Keratinocyte (primary cell): ENCODE data around the gene PRSS8. TPM values are rescaled to one million over a fixed set of nuclear protein-coding genes. Genes with fewer than 3 reads are reported as not detected.

ENCODE experiments used
- DNase-seq: peaks from one replicate; pipeline ENCODE4 v3.0.0-alpha.2; 2011; ENCODE audit warnings: low read depth, missing footprints, low spot score
- FAIRE-seq: peaks from 2 replicates; lab custom pipeline; 2011; peaks lifted over from hg19 to GRCh38; lab: Jason Lieb, UNC
- H2AFZ ChIP-seq: 2 replicates; pipeline ENCODE4 v1.6.0; 2012; ENCODE audit warnings: low read length, control low read depth, inconsistent platforms; ENCODE audit not compliant: control insufficient read depth
- H3K27ac ChIP-seq: 2 replicates; pipeline ENCODE4 v1.5.1; 2011; ENCODE audit warnings: low read length; ENCODE audit not compliant: control insufficient read depth, insufficient read depth
- H3K27me3 ChIP-seq: 3 replicates; pipeline ENCODE4 v1.6.0; 2011; ENCODE audit warnings: low read length; ENCODE audit not compliant: control insufficient read depth, insufficient read depth; ENCODE audit errors: extremely low read depth
- H3K36me3 ChIP-seq, 2 experiments: 2 replicates in 1 of 2; 3 replicates in 1 of 2; pipeline ENCODE4 v1.5.1; 2011; ENCODE audit warnings: low read length in 2 of 2, mild to moderate bottlenecking in 1 of 2; ENCODE audit not compliant: control insufficient read depth in 2 of 2, insufficient read depth in 2 of 2; ENCODE audit errors: extremely low read depth in 1 of 2
- H3K4me1 ChIP-seq: 3 replicates; pipeline ENCODE4 v1.5.1; 2011; ENCODE audit warnings: low read length; ENCODE audit not compliant: control insufficient read depth, insufficient read depth; ENCODE audit errors: extremely low read depth
- H3K4me2 ChIP-seq: 3 replicates; pipeline ENCODE4 v1.6.0; 2011; ENCODE audit warnings: low read depth, low read length; ENCODE audit not compliant: control insufficient read depth, insufficient read depth; ENCODE audit errors: extremely low read depth
- H3K4me3 ChIP-seq, 3 experiments: fragments of 200-600 bp in 1 of 3; sonication (generic) in 1 of 3; 2 replicates in 2 of 3; 3 replicates in 1 of 3; pipeline ENCODE4 v1.5.1; 2011 to 2016; ENCODE audit warnings: low read length in 3 of 3, mild to moderate bottlenecking in 3 of 3, control low read depth in 2 of 3, inconsistent platforms in 1 of 3, low read depth in 1 of 3, mixed read lengths in 1 of 3, mixed run types in 1 of 3, moderate library complexity in 1 of 3; ENCODE audit not compliant: control insufficient read depth in 2 of 3, insufficient read depth in 2 of 3; ENCODE audit errors: extremely low read depth in 1 of 3
- H3K79me2 ChIP-seq: 2 replicates; pipeline ENCODE4 v1.6.0; 2012; ENCODE audit warnings: low read length; ENCODE audit not compliant: control insufficient read depth, insufficient read depth
- H3K9ac ChIP-seq: 3 replicates; pipeline ENCODE4 v1.6.0; 2011; ENCODE audit warnings: low read length; ENCODE audit not compliant: control insufficient read depth, insufficient read depth; ENCODE audit errors: extremely low read depth
- H3K9me1 ChIP-seq: 3 replicates; pipeline ENCODE4 v1.6.0; 2011; ENCODE audit warnings: low read length; ENCODE audit not compliant: control insufficient read depth, insufficient read depth; ENCODE audit errors: extremely low read depth
- H3K9me3 ChIP-seq: 2 replicates; pipeline ENCODE4 v1.5.1; 2012; ENCODE audit warnings: low read depth, low read length; ENCODE audit not compliant: control insufficient read depth
- H4K20me1 ChIP-seq: 3 replicates; pipeline ENCODE4 v1.6.0; 2011; ENCODE audit warnings: low read length; ENCODE audit not compliant: control insufficient read depth, insufficient read depth; ENCODE audit errors: extremely low read depth
- EZH2 ChIP-seq: IDR thresholded peaks from one replicate; pipeline ENCODE4 v1.6.1; 2012; ENCODE audit warnings: inconsistent platforms, mild to moderate bottlenecking, low read length, moderate library complexity
- dilution Hi-C: fragments of 300-500 bp; cut with MboI; formaldehyde crosslinking; loops from one replicate; pipeline ENCODE4 v1.7.0; 2020; ENCODE audit warnings: low sequenced_read_pairs; ENCODE audit not compliant: extremely low pct_ligation_motif_present
- polyA plus RNA-seq, 5 experiments: library from polyadenylated mRNA; depleted of rRNA in 3 of 5; stranded (reverse) in 3 of 5; stranded (forward) in 1 of 5; unstranded in 1 of 5; fragments of >200 nt; gene quantifications; 1 replicate in 1 of 5; 2 replicates in 3 of 5; 3 replicates in 1 of 5; pipeline versions ENCODE4 v1.2.1 to v1.2.3, GENCODE V29; 2011 to 2012; ENCODE audit warnings: missing spikeins in 2 of 5, low read depth in 1 of 5, low replicate concordance in 1 of 5
- TF ChIP-seq, protein P1 (sequence below), 3 experiments: IDR thresholded peaks in 1 of 3; conservative IDR thresholded peaks in 1 of 3; optimal IDR thresholded peaks in 1 of 3; 2 replicates in 2 of 3; 3 replicates in 1 of 3; pipeline versions ENCODE3 to v1.5.1; 2011; ENCODE audit warnings: low read length in 3 of 3, mild to moderate bottlenecking in 3 of 3, moderate library complexity in 2 of 3, control low read depth in 1 of 3, inconsistent platforms in 1 of 3; ENCODE audit not compliant: insufficient read depth in 2 of 3; ENCODE audit errors: extremely low read depth in 1 of 3

The PRSS8 gene
- polyA plus RNA-seq, 1 donor (not counting 4 experiments of a cell fraction or from before 2014, with no cell fraction given): 31.2 TPM

DNA sequence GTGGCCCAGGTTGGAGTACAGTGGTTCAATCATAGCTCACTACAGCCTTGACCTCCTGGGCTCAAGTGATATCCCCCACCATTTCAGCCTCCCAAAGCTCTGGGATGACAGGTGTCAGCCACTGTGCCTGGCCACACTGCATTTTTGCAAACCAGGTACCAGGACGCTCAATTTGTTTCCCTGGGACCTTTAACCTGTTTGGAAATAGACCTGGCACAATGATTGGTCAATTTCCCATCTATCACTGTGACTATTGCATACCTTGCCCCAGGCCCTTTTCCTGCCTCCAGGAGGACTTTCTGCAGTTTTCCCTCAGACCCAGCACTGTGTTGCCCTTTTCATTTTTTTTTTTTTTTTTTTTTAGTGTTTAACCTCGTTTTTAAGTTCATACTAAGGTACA is 33.3 kb upstream of the PRSS8 start:
- no peak for FAIRE-seq
- H3K27ac ChIP-seq: no peak overlapping the region
- DNase-seq: no peak
- H3K9me1 ChIP-seq: no peaks in the 10 kb centered on the region
- H3K27me3 ChIP-seq: no peaks in the 10 kb centered on the region
- no peaks in the 10 kb centered on the region for H4K20me1 ChIP-seq
- no peaks in the 10 kb centered on the region for H3K36me3 ChIP-seq
- no peak overlapping the region for H3K4me3 ChIP-seq
- TF ChIP-seq, protein P1, sequence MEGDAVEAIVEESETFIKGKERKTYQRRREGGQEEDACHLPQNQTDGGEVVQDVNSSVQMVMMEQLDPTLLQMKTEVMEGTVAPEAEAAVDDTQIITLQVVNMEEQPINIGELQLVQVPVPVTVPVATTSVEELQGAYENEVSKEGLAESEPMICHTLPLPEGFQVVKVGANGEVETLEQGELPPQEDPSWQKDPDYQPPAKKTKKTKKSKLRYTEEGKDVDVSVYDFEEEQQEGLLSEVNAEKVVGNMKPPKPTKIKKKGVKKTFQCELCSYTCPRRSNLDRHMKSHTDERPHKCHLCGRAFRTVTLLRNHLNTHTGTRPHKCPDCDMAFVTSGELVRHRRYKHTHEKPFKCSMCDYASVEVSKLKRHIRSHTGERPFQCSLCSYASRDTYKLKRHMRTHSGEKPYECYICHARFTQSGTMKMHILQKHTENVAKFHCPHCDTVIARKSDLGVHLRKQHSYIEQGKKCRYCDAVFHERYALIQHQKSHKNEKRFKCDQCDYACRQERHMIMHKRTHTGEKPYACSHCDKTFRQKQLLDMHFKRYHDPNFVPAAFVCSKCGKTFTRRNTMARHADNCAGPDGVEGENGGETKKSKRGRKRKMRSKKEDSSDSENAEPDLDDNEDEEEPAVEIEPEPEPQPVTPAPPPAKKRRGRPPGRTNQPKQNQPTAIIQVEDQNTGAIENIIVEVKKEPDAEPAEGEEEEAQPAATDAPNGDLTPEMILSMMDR (optimal IDR thresholded peaks at IDR 0.05 in 1 of 3, IDR thresholded peaks at IDR 0.05 in 1 of 3, conservative IDR thresholded peaks at IDR 0.05 in 1 of 3; ENCODE audit: extremely low read depth in 1 of 3, insufficient read depth in 2 of 3, low read length in 3 of 3): no peak
- no peak for TF ChIP-seq EZH2
- H3K79me2 ChIP-seq: no peaks in the 10 kb centered on the region
- H3K9me3 ChIP-seq: no peaks in the 10 kb centered on the region
- H3K9ac ChIP-seq: no peak overlapping the region
- H3K4me1 ChIP-seq: no peaks in the 10 kb centered on the region
- H2AFZ ChIP-seq: no peak overlapping the region
- no peak overlapping the region for H3K4me2 ChIP-seq
- dilution Hi-C loops: no loop called here

DNA sequence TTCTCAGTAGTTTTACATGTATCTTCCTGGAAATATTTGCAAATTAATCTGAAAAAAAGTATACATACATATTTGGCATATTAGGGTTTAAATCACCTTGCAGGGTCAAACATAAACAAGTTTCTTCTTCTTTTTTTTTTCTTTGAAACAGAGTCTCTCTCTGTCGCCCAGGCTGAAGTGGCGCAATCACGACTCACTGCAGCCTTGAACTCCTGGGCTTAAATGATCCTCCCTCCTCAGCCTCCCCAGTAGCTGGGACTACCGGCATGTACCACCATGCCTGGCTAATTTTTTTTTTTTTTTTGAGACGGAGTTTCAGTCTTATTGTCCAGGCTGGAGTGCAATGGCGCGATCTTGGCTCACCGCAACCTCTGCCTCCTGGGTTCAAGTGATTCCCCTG is 31.8 kb upstream of the PRSS8 start:
- Histone ChIP-seq H3K4me2 (no peak overlapping the region), H3K27ac (no peak overlapping the region), H3K9ac (no peak overlapping the region), H3K4me3 (no peak overlapping the region), H3K27me3 (no peaks in the 10 kb centered on the region), H2AFZ (no peak overlapping the region), H3K4me1 (no peaks in the 10 kb centered on the region), H3K9me3 (no peaks in the 10 kb centered on the region), H3K36me3 (no peaks in the 10 kb centered on the region), H4K20me1 (no peaks in the 10 kb centered on the region), H3K9me1 (no peaks in the 10 kb centered on the region), H3K79me2 (no peaks in the 10 kb centered on the region)
- DNase-seq: no peak
- no peak for TF ChIP-seq EZH2
- TF ChIP-seq, protein P1 (optimal IDR thresholded peaks at IDR 0.05 in 1 of 3, IDR thresholded peaks at IDR 0.05 in 1 of 3, conservative IDR thresholded peaks at IDR 0.05 in 1 of 3; ENCODE audit: extremely low read depth in 1 of 3, insufficient read depth in 2 of 3, low read length in 3 of 3): no peak
- FAIRE-seq: no peak
- dilution Hi-C loops: no loop called here
